IMR-90 (cell line): ENCODE data around the gene OR7C2. TPM values are rescaled to one million over a fixed set of nuclear protein-coding genes. Genes with fewer than 3 reads are reported as not detected.

Experiments
- ATAC-seq: fragments of 200-7000 bp; cut with Tn5 transposase; 2 replicates; pipeline ENCODE4 v1.9.1; 2020; ENCODE audit warnings: low read depth, mild to moderate bottlenecking, moderate library complexity
- BruUV-seq: library from RNA; stranded (reverse); fragments of 400-500 nt; replicated peaks from 2 replicates; lab custom pipeline; 2021; lab: Mats Ljungman, UMichigan
- CTCF ChIA-PET: fragments of 300-600 bp; formaldehyde crosslinking; extraction: SDS; loops from one replicate; lab custom pipeline; 2021; ENCODE audit warnings: antibody characterized with exemption; lab: Yijun Ruan, JAX
- POLR2A ChIA-PET: fragments of 300-600 bp; sonication (Branson Sonifier 250); formaldehyde crosslinking; loops from one replicate; lab custom pipeline; 2022; ENCODE audit warnings: antibody characterized with exemption; ENCODE audit not compliant: unreplicated experiment; lab: Charles Lee
- DNase-seq: peaks from one replicate; pipeline ENCODE4 v3.0.0; 2013
- H2AFZ ChIP-seq: replicated peaks from 2 replicates; pipeline ENCODE3; 2013; ENCODE audit warnings: low read length, mild to moderate bottlenecking; ENCODE audit not compliant: poor library complexity
- H2AK5ac ChIP-seq: 2 replicates; pipeline ENCODE4 v1.6.1; 2013; ENCODE audit warnings: low read depth, low read length, inconsistent platforms
- H2AK9ac ChIP-seq: replicated peaks from 2 replicates; pipeline ENCODE3; 2013; ENCODE audit warnings: mild to moderate bottlenecking, low read depth, low read length, moderate library complexity; ENCODE audit not compliant: poor library complexity
- H2BK120ac ChIP-seq: 2 replicates; pipeline ENCODE4 v1.6.1; 2013; ENCODE audit warnings: low read depth, low read length, inconsistent platforms
- H2BK15ac ChIP-seq: 3 replicates; pipeline ENCODE4 v1.6.1; 2013; ENCODE audit warnings: low read depth, low read length, inconsistent platforms
- H2BK20ac ChIP-seq: 2 replicates; pipeline ENCODE4 v1.6.1; 2013; ENCODE audit warnings: low read depth, mild to moderate bottlenecking, inconsistent platforms, low read length, moderate library complexity
- H2BK5ac ChIP-seq: 2 replicates; pipeline ENCODE4 v1.6.1; 2013; ENCODE audit warnings: mild to moderate bottlenecking, low read depth, low read length, inconsistent platforms; ENCODE audit not compliant: poor library complexity, severe bottlenecking
- H3K14ac ChIP-seq: replicated peaks from 2 replicates; pipeline ENCODE4 v1.6.1; 2013; ENCODE audit warnings: low read depth, low read length, inconsistent platforms
- H3K18ac ChIP-seq: 2 replicates; pipeline ENCODE4 v1.6.1; 2013; ENCODE audit warnings: low read depth, low read length, control low read depth
- H3K23ac ChIP-seq: 2 replicates; pipeline ENCODE4 v1.6.1; 2013; ENCODE audit warnings: low read depth, low read length, inconsistent platforms
- H3K27ac ChIP-seq: 2 replicates; pipeline ENCODE4 v1.5.1; 2013; ENCODE audit warnings: mild to moderate bottlenecking, control low read depth, low read length; ENCODE audit not compliant: insufficient read depth
- H3K27me3 ChIP-seq: 2 replicates; pipeline ENCODE4 v1.6.1; 2013; ENCODE audit warnings: low read length; ENCODE audit not compliant: control insufficient read depth, insufficient read depth
- H3K36me3 ChIP-seq: 2 replicates; pipeline ENCODE4 v1.6.1; 2013; ENCODE audit warnings: low read length, mixed read lengths; ENCODE audit not compliant: control insufficient read depth, insufficient read depth
- H3K4ac ChIP-seq: 2 replicates; pipeline ENCODE4 v1.6.1; 2013; ENCODE audit warnings: low read depth, low read length, inconsistent platforms
- H3K4me1 ChIP-seq: 2 replicates; pipeline ENCODE4 v1.6.1; 2013; ENCODE audit warnings: low read length, mixed read lengths; ENCODE audit not compliant: control insufficient read depth, insufficient read depth
- H3K4me2 ChIP-seq: 2 replicates; pipeline ENCODE4 v1.6.1; 2013; ENCODE audit warnings: low read depth, mild to moderate bottlenecking, control low read depth, low read length, moderate library complexity
- H3K4me3 ChIP-seq: 2 replicates; pipeline ENCODE4 v1.5.1; 2013; ENCODE audit warnings: low read depth, mild to moderate bottlenecking, control low read depth, low read length, moderate library complexity; ENCODE audit not compliant: insufficient read depth
- H3K56ac ChIP-seq: 2 replicates; pipeline ENCODE4 v1.6.1; 2013; ENCODE audit warnings: low read length, inconsistent platforms; ENCODE audit not compliant: insufficient read depth; ENCODE audit errors: extremely low read depth
- H3K79me1 ChIP-seq, 2 experiments: 2 replicates each; pipeline ENCODE4 v1.6.1; 2013; ENCODE audit warnings: low read length in 2 of 2, inconsistent platforms in 1 of 2, low read depth in 1 of 2
- H3K9ac ChIP-seq: 2 replicates; pipeline ENCODE4 v1.6.1; 2013; ENCODE audit warnings: low read depth, low read length, control low read depth
- H3K9me1 ChIP-seq: 2 replicates; pipeline ENCODE4 v1.6.1; 2013; ENCODE audit warnings: low read length, inconsistent platforms; ENCODE audit not compliant: insufficient read depth
- H3K9me3 ChIP-seq: 2 replicates; pipeline ENCODE4 v1.6.1; 2013; ENCODE audit warnings: low read length; ENCODE audit not compliant: control insufficient read depth, insufficient read depth
- H4K20me1 ChIP-seq: 2 replicates; pipeline ENCODE4 v1.6.1; 2013; ENCODE audit warnings: low read length, inconsistent platforms; ENCODE audit not compliant: insufficient read depth
- H4K5ac ChIP-seq: 2 replicates; pipeline ENCODE4 v1.6.1; 2013; ENCODE audit warnings: mild to moderate bottlenecking, low read depth, low read length, control low read depth
- H4K8ac ChIP-seq, 2 experiments: 2 replicates each; pipeline ENCODE4 v1.6.1; 2013; ENCODE audit warnings: low read depth in 2 of 2, low read length in 2 of 2, control low read depth in 1 of 2, inconsistent platforms in 1 of 2
- H4K91ac ChIP-seq: 2 replicates; pipeline ENCODE4 v1.6.1; 2013; ENCODE audit warnings: low read depth, low read length, inconsistent platforms; ENCODE audit not compliant: insufficient read depth
- CHD1 ChIP-seq: IDR thresholded peaks from 2 replicates; pipeline ENCODE4 v1.6.1; 2012; ENCODE audit warnings: low read depth, low read length, improper control_type of control experiment
- FOS ChIP-seq: fragments of 150-350 bp; IDR thresholded peaks from 2 replicates; pipeline ENCODE4 v1.6.1; 2016; ENCODE audit warnings: low read depth, low read length
- MAFK ChIP-seq: IDR thresholded peaks from 2 replicates; pipeline ENCODE4 v1.6.1; 2012; ENCODE audit warnings: low read depth, low read length, improper control_type of control experiment
- MAZ ChIP-seq: IDR thresholded peaks from 2 replicates; pipeline ENCODE4 v1.6.1; 2012; ENCODE audit warnings: low read depth, mild to moderate bottlenecking, low read length, improper control_type of control experiment, moderate library complexity, borderline replicate concordance
- RCOR1 ChIP-seq: IDR thresholded peaks from 2 replicates; pipeline ENCODE4 v1.6.1; 2012; ENCODE audit warnings: mild to moderate bottlenecking, low read length, improper control_type of control experiment; ENCODE audit not compliant: insufficient replicate concordance
- SMC3 ChIP-seq: fragments of 150-350 bp; IDR thresholded peaks from 2 replicates; pipeline ENCODE4 v1.6.1; 2016; ENCODE audit warnings: low read depth, mild to moderate bottlenecking, antibody characterized with exemption, low read length, moderate library complexity
- WGBS, 2 experiments: methylation state at CpG; one replicate each; pipeline versions ENCODE4 v1.1.5 to v1.1.7; 2013; ENCODE audit warnings: missing lambda C conversion rate in 2 of 2; ENCODE audit not compliant: insufficient read length in 1 of 2; ENCODE audit errors: extremely low coverage in 2 of 2; 5-methylcytosine and 5-hydroxymethylcytosine counted together
- dilution Hi-C: fragments of 300-500 bp; cut with HindIII; formaldehyde crosslinking; loops from one replicate; pipeline ENCODE4 v1.14.3; 2018; ENCODE audit warnings: low sequenced_read_pairs; ENCODE audit not compliant: unreplicated experiment
- in situ Hi-C: fragments of 300-500 bp; cut with MboI; formaldehyde crosslinking; loops from 3 replicates; pipeline ENCODE4 v1.14.3; 2019; ENCODE audit warnings: low sequenced_read_pairs, inconsistent platforms, mixed read lengths
- intact Hi-C: fragments of 100-400 bp; cut with micrococcal nuclease; formaldehyde crosslinking; loops from 2 replicates; pipeline ENCODE4 v1.10.0; 2022
- polyA plus RNA-seq, 3 experiments: library from polyadenylated mRNA; depleted of rRNA; stranded (reverse); fragments of >200 nt; gene quantifications; 2 replicates each; pipeline ENCODE4 v1.2.3, GENCODE V29; 2012; ENCODE audit warnings: low replicate concordance in 1 of 3
- total RNA-seq: library from RNA; depleted of rRNA; stranded (reverse); fragments of >200 nt; gene quantifications from 2 replicates; pipeline ENCODE4 v1.2.3, GENCODE V29; 2012

Gene OR7C2
- total and polyA plus RNA-seq, 2 of the 4 experiments (the other 2 are of a cell fraction), result not detected

DNA sequence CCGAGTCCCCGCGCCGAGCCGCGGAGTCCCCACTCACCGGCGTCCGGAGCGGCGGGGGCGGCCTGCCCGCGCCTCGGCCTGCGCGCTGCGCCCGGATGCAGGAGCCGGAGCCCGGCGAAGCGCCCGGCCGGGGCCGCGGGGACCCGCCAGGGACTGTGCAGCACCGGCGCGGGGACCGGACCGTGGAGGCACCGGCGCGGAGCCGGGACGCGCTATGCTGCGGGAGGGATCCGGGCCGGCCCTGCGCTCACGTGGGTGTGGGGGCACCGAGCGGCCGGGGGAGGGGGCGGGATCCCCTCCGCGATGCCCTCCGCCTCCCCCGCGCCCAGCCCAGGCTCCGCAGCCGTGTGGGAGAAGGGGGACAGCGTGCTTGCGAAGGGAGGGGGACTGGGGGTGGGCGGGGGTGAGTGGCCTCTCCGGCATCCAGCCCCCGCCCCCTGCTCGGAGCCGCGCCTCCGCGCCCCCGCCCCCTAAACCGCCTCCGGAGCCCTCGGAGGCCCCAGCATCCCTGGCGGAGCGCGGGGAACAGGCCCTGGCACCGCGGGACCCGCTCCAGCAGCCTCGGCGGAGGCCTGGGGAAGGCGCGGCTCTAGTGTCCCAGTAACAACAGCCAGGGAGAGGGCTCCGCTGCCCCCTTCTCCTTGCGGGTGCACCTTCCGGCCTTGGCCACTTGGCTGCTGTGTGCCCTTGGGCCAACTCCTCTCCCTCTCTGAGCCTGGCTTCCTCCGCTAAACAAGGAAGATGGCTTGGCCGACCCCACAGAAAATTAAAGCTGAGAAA lies 38.4 kb downstream of the OR7C2 start, which contains the start of gene SLC1A6:
SLC1A6 (minus strand) TSS at position 389 of the 780 bp plus-strand sequence. CDS start 6,954 bp downstream, outside the sequence.
- H3K9ac ChIP-seq, result no peak within 1 kb of the TSS
- no peak for ATAC-seq
- 0% methylated on average over 12 of the region's 84 CpGs; no CpG with 5 or more reads in 1 of the 2 experiments for WGBS, 2 experiments
- ChIA-PET POLR2A (no interaction called here), CTCF (no interaction called here)
- no peak within 1 kb of the TSS for H2AK5ac ChIP-seq
- DNase-seq, result no peak
- H3K27ac ChIP-seq, result no peak within 1 kb of the TSS
- H3K9me1 ChIP-seq, result no peaks in the 10 kb centered on the region
- H3K4me1 ChIP-seq, result no peaks in the 10 kb centered on the region
- no peak within 1 kb of the TSS for H3K4me3 ChIP-seq
- peaks cover 3% of the 10 kb centered on the region; the same call in 1 of the 2 replicates for H3K9me3 ChIP-seq
- no peak within 1 kb of the TSS for H3K56ac ChIP-seq
- H2BK15ac ChIP-seq, result no peak within 1 kb of the TSS
- H3K4ac ChIP-seq, result no peak within 1 kb of the TSS
- no peaks in the 10 kb centered on the region; the same call in 1 of the 2 replicates for H3K27me3 ChIP-seq
- no peak within 1 kb of the TSS for H4K8ac ChIP-seq
- H2BK20ac ChIP-seq, result no peak within 1 kb of the TSS
- H2BK5ac ChIP-seq, result no peak within 1 kb of the TSS
- no peak within 1 kb of the TSS for H2AFZ ChIP-seq
- H3K4me2 ChIP-seq, result no peak within 1 kb of the TSS
- intact Hi-C loops, result no loop called here
- H4K91ac ChIP-seq, result no peak within 1 kb of the TSS
- H3K23ac ChIP-seq, result no peak within 1 kb of the TSS
- H4K20me1 ChIP-seq, result no peaks in the 10 kb centered on the region
- dilution Hi-C loops, result no loop called here
- H2AK9ac ChIP-seq, result no peak within 1 kb of the TSS
- TF ChIP-seq MAFK (no peak), FOS (no peak), RCOR1 (no peak), CHD1 (no peak), SMC3 (no peak), MAZ (no peak)
- H3K14ac ChIP-seq, result no peak within 1 kb of the TSS
- H3K79me1 ChIP-seq, result no peaks in the 10 kb centered on the region
- H3K18ac ChIP-seq, result no peak within 1 kb of the TSS
- no peaks in the 10 kb centered on the region for H3K36me3 ChIP-seq
- H2BK120ac ChIP-seq, result no peak within 1 kb of the TSS
- in situ Hi-C loops, result no loop called here
- BruUV-seq, result no TSS peak
- no peak within 1 kb of the TSS for H4K5ac ChIP-seq
